ENCODE data around the gene CHGA. TPM values are rescaled to one million over a fixed set of nuclear protein-coding genes. Genes with fewer than 3 reads are reported as not detected.

The CHGA gene
- polyA plus RNA-seq, 2 of the 4 experiments (the other 2 are of a cell fraction): 0.32 to 0.70 TPM

DNA sequence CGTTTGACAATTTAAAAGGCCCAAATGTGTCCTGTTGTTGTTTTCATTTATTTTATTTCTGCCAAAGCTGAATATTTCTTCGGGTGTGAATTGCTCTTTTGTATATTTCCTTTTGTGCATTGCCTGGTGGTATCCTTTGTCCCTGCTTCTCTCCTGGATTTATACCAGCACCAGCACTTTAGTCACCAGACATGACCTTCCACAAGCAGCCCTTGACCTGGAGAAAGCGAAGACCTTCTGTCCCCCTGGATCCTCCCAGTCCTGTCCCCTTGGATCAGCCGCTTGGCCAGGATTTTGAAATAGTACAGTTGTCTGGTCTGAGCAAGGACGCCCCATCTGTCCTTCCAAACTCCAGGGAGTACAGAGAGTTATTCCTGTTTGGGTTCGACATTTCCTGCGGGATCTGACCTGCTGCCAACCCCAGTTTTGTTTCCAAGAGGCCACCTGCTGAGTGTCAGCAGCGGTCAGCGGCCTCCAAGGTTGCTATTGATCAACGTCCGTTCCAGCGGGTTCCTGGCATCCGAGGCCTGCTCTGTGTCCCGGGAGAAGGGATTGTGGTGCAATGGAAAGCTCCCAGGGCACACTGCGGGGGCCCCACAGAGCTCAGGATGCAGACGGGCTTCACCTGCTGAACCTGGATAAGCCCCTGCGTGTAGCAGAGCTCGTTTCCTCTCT is 45.1 kb upstream of the CHGA start (continued):
- TF ChIP-seq, protein P1, sequence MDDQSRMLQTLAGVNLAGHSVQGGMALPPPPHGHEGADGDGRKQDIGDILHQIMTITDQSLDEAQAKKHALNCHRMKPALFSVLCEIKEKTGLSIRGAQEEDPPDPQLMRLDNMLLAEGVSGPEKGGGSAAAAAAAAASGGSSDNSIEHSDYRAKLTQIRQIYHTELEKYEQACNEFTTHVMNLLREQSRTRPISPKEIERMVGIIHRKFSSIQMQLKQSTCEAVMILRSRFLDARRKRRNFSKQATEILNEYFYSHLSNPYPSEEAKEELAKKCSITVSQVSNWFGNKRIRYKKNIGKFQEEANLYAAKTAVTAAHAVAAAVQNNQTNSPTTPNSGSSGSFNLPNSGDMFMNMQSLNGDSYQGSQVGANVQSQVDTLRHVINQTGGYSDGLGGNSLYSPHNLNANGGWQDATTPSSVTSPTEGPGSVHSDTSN (IDR thresholded peaks at IDR 0.05): no peak
- TF ChIP-seq RNF2 (IDR thresholded peaks at IDR 0.05; ENCODE audit: borderline replicate concordance, low read depth): no peak

DNA sequence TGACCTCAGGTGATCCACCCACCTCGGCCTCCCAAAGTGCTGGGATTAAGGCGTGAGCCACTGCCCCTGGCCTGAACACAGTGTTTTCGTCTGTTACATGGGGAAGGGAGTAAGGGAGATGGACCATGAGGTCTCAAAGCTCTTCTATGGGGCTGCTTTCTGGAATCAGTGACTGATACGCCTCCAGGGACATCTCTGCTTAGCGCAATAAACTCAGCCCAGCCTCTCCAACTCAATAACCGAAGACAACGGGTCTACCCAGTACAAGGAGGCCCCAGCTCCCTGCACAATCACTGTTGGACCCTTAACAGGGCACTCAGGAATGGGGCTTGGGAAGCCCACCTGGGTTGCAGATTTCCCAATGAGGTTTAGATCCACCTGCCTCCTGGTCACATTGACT is 42.6 kb upstream of the CHGA start:
- Histone ChIP-seq H3K4me3 (no peak overlapping the region), H3K4me2 (no peak overlapping the region), H3K9me3 (0 out of 3 replicates have a peak, but pooled peaks cover 4% of the 10 kb centered on the region), H3K4me1 (no peaks in the 10 kb centered on the region), H3K27ac (no peak overlapping the region)
- ChIA-PET CTCF (interaction anchor here (1.0 to 2.0 kb wide), 7 partner anchors 20 to 296 kb away, joined by 3 to 7 read pairs (median 3); no protein-coding TSS in a partner anchor), POLR2A (no interaction called here)
- FAIRE-seq (no peak), ATAC-seq (no peak), DNase-seq (ENCODE audit: low read depth in 1 of 2, low spot score in 1 of 2) (no peak)
- WGBS (ENCODE audit: missing lambda C conversion rate): 49% methylated on average over 7 of the region's 7 CpGs
- TF ChIP-seq HOXA7 (CRISPR knock-in tag; IDR thresholded peaks at IDR 0.05): no peak
- TF ChIP-seq JUN (IDR thresholded peaks at IDR 0.05): no peak
- TF ChIP-seq MAX (IDR thresholded peaks at IDR 0.05): no peak
- TF ChIP-seq CHD4 (IDR thresholded peaks at IDR 0.05; ENCODE audit: borderline replicate concordance): no peak
- TF ChIP-seq RCOR1 (IDR thresholded peaks at IDR 0.05; ENCODE audit: low read depth, low read length): no peak
- TF ChIP-seq CEBPB (IDR thresholded peaks at IDR 0.05): no peak
- no peak for TF ChIP-seq SMC3 (IDR thresholded peaks at IDR 0.05)

DNA sequence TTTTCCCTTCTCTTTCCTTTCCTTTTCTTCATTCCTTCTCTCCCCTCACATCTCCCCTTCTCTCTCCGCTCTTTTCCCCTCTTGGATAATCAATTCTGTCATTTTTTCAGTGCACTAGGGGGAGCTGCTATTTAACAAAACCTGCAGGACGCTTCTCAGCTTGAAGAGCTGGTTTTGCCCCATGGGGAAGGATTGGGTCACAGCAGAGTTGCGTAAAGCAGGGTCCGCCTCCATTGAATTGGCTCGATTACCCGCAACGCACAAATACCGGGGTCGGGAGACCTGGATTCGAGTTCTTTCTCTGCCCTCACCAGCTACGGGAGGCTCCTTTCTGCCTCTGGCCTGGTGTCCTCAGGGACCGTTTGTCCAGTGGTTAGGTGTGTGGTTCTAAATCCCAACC is 42.1 kb upstream of the CHGA start:
- ChIA-PET POLR2A (no interaction called here), CTCF (interaction anchor here (1.0 to 2.0 kb wide), 7 partner anchors 19 to 295 kb away, joined by 3 to 7 read pairs (median 3); no protein-coding TSS in a partner anchor)
- H3K4me3 ChIP-seq: no peak overlapping the region
- TF ChIP-seq RNF2 (IDR thresholded peaks at IDR 0.05; ENCODE audit: borderline replicate concordance, low read depth) (no peak), SMC3 (IDR thresholded peaks at IDR 0.05) (peak; percentile 30; the same call in 1 of the 3 replicates), JUNB (IDR thresholded peaks at IDR 0.05) (no peak), CEBPB (IDR thresholded peaks at IDR 0.05) (peak in 1 of 2 experiments; percentile 48; a peak in 1 of 4 replicates), RAD21 (conservative IDR thresholded peaks at IDR 0.05 in 1 of 2, IDR thresholded peaks at IDR 0.05 in 1 of 2) (peak; percentile 57 to 65), NFE2L2 (conservative IDR thresholded peaks at IDR 0.05; ENCODE audit: low read length) (no peak), MAFK (IDR thresholded peaks at IDR 0.05; ENCODE audit: partially characterized antibody) (no peak), HDAC2 (IDR thresholded peaks at IDR 0.05) (no peak), SREBF2 (IDR thresholded peaks at IDR 0.05) (no peak), CBX2 (IDR thresholded peaks at IDR 0.05; ENCODE audit: borderline replicate concordance, low read depth) (no peak), ZSCAN20 (CRISPR knock-in tag; IDR thresholded peaks at IDR 0.05) (no peak), CTCF (IDR thresholded peaks at IDR 0.05) (peak; percentile 39)
- TF ChIP-seq, protein P1 (IDR thresholded peaks at IDR 0.05): no peak
- H3K4me2 ChIP-seq: 0 out of 3 replicates have a peak overlapping the region, but pooled peaks have one; percentile 8
- no peak overlapping the region for H3K27ac ChIP-seq
- peak; percentile 60 to 76; a peak in 5 of 6 replicates for ATAC-seq
- FAIRE-seq: no peak
- 19% methylated on average over 10 of the region's 12 CpGs for WGBS (ENCODE audit: missing lambda C conversion rate)
- H3K9me3 ChIP-seq: 0 out of 3 replicates have a peak, but pooled peaks cover 4% of the 10 kb centered on the region
- peak; percentile 37 to 52 for DNase-seq (ENCODE audit: low read depth in 1 of 2, low spot score in 1 of 2)
- no peaks in the 10 kb centered on the region for H3K4me1 ChIP-seq
